Ishikawa (cell line): ENCODE data around the gene LIF.

ENCODE experiments used
- CEBPB ChIP-seq: IDR thresholded peaks from 2 replicates; pipeline ENCODE4 v1.6.1; 2012
- CREB1 ChIP-seq: IDR thresholded peaks from 2 replicates; pipeline ENCODE4 v1.6.1; 2012; ENCODE audit warnings: low read depth
- EGR1 ChIP-seq: IDR thresholded peaks from 2 replicates; pipeline ENCODE4 v1.6.1; 2012
- EP300 ChIP-seq: IDR thresholded peaks from 2 replicates; pipeline ENCODE4 v1.6.1; 2012; ENCODE audit warnings: borderline replicate concordance
- FOXM1 ChIP-seq: IDR thresholded peaks from 2 replicates; pipeline ENCODE4 v1.6.1; 2012; ENCODE audit warnings: low read depth, borderline replicate concordance
- MAX ChIP-seq: IDR thresholded peaks from 2 replicates; pipeline ENCODE4 v1.6.1; 2012
- NFIC ChIP-seq: IDR thresholded peaks from 2 replicates; pipeline ENCODE4 v1.6.1; 2012
- RAD21 ChIP-seq: IDR thresholded peaks from 2 replicates; pipeline ENCODE4 v1.6.1; 2012; ENCODE audit warnings: low read depth
- REST ChIP-seq: IDR thresholded peaks from 2 replicates; pipeline ENCODE4 v1.6.1; 2012; ENCODE audit warnings: low read depth, mild to moderate bottlenecking
- TAF1 ChIP-seq: IDR thresholded peaks from 2 replicates; pipeline ENCODE4 v1.6.1; 2012; ENCODE audit warnings: low read depth, mild to moderate bottlenecking
- TCF12 ChIP-seq: IDR thresholded peaks from 2 replicates; pipeline ENCODE4 v1.6.1; 2012; ENCODE audit warnings: low read depth
- TEAD4 ChIP-seq: IDR thresholded peaks from 2 replicates; pipeline ENCODE4 v1.6.1; 2012
- USF1 ChIP-seq: IDR thresholded peaks from 2 replicates; pipeline ENCODE4 v1.6.1; 2012
- YY1 ChIP-seq: IDR thresholded peaks from 2 replicates; pipeline ENCODE4 v1.6.1; 2012; ENCODE audit warnings: low read depth
- ZBTB7A ChIP-seq: IDR thresholded peaks from 2 replicates; pipeline ENCODE4 v1.6.1; 2012; ENCODE audit warnings: low read depth

Gene LIF

GRCh38 chr22:30191040-30191701 lies 55.4 kb downstream of the LIF start:
- TF ChIP-seq FOXM1 (no peak), CREB1 (no peak), REST (no peak), TCF12 (no peak), YY1 (no peak), NFIC (no peak)

GRCh38 chr22:30190574-30190973 lies 56.0 kb downstream of the LIF start:
- TF ChIP-seq TCF12 (no peak), MAX (no peak), RAD21 (no peak), TEAD4 (no peak), REST (no peak), TAF1 (no peak), ZBTB7A (no peak), CREB1 (no peak), FOXM1 (no peak), EGR1 (no peak), USF1 (no peak), CEBPB (no peak), YY1 (no peak), NFIC (no peak), EP300 (no peak)
